GM12878 (cell line): Measurements from ENCODE around the gene SLC25A29. TPM values are rescaled to one million over a fixed set of nuclear protein-coding genes. Genes with fewer than 3 reads are reported as not detected.

Source experiments
- ATF7 ChIP-seq: fragments of 450-650 bp; IDR thresholded peaks from 2 replicates; pipeline ENCODE4 v1.6.1; 2016; ENCODE audit warnings: low read depth, mild to moderate bottlenecking
- CBFB ChIP-seq: IDR thresholded peaks from 2 replicates; pipeline ENCODE4 v1.6.1; 2016; ENCODE audit warnings: antibody characterized with exemption, low read depth
- CHD1 ChIP-seq: IDR thresholded peaks from 2 replicates; pipeline ENCODE4 v1.6.1; 2012; ENCODE audit warnings: low read depth, low read length, improper control_type of control experiment
- CUX1 ChIP-seq: IDR thresholded peaks from 2 replicates; pipeline ENCODE4 v1.6.1; 2012; ENCODE audit warnings: improper control_type of control experiment, low read depth, low read length; ENCODE audit not compliant: insufficient replicate concordance
- EED ChIP-seq: sonication (generic); IDR thresholded peaks from 2 replicates; pipeline ENCODE4 v1.6.1; 2016; ENCODE audit warnings: antibody characterized with exemption, low read depth
- FOXK2 ChIP-seq: fragments of 450-650 bp; IDR thresholded peaks from 2 replicates; pipeline ENCODE4 v1.6.1; 2017; ENCODE audit warnings: mild to moderate bottlenecking, moderate library complexity
- IRF5 ChIP-seq: fragments of 450-650 bp; IDR thresholded peaks from 2 replicates; pipeline ENCODE4 v1.6.1; 2017; ENCODE audit warnings: borderline replicate concordance
- MXI1 ChIP-seq: fragments of 150-350 bp; IDR thresholded peaks from 2 replicates; pipeline ENCODE4 v1.6.1; 2011; ENCODE audit warnings: low read depth, mild to moderate bottlenecking, inconsistent platforms, low read length, improper control_type of control experiment
- PAX8 ChIP-seq: fragments of 450-650 bp; IDR thresholded peaks from 2 replicates; pipeline ENCODE4 v1.6.1; 2017; ENCODE audit warnings: mild to moderate bottlenecking, moderate library complexity
- RAD21 ChIP-seq: IDR thresholded peaks from 2 replicates; pipeline ENCODE4 v1.6.1; 2011; ENCODE audit warnings: mild to moderate bottlenecking, low read depth, low read length, moderate library complexity; ENCODE audit not compliant: insufficient read depth
- RELB ChIP-seq: fragments of 450-650 bp; IDR thresholded peaks from 2 replicates; pipeline ENCODE4 v1.6.1; 2017; ENCODE audit warnings: low read depth, mild to moderate bottlenecking, moderate library complexity
- RUNX3 ChIP-seq: IDR thresholded peaks from 2 replicates; pipeline ENCODE4 v1.6.1; 2012; ENCODE audit warnings: low read length, inconsistent platforms
- SPI1 ChIP-seq: IDR thresholded peaks from 2 replicates; pipeline ENCODE4 v1.6.1; 2011; ENCODE audit warnings: low read depth, mild to moderate bottlenecking, low read length, moderate library complexity, borderline replicate concordance; ENCODE audit not compliant: insufficient read depth
- WRNIP1 ChIP-seq: IDR thresholded peaks from 2 replicates; pipeline ENCODE4 v1.6.1; 2011; ENCODE audit warnings: low read depth, low read length, improper control_type of control experiment, borderline replicate concordance
- YY1 ChIP-seq: IDR thresholded peaks from 2 replicates; pipeline ENCODE4 v1.6.1; 2011; ENCODE audit warnings: low read depth, mild to moderate bottlenecking, low read length
- ZBTB40 ChIP-seq: fragments of 450-650 bp; IDR thresholded peaks from 2 replicates; pipeline ENCODE4 v1.6.1; 2016; ENCODE audit warnings: mild to moderate bottlenecking, moderate library complexity, borderline replicate concordance
- ZNF384 ChIP-seq: IDR thresholded peaks from 2 replicates; pipeline ENCODE4 v1.6.1; 2012; ENCODE audit warnings: low read depth, mild to moderate bottlenecking, low read length, improper control_type of control experiment, borderline replicate concordance
- polyA plus RNA-seq, 11 experiments: library from polyadenylated mRNA; depleted of rRNA in 4 of 11; unstranded in 6 of 11; stranded (reverse) in 5 of 11; fragments of >200 nt; fragmentation: Nextera tagmentation in 4 of 11; fragmentation: Illumina TruSeq in 1 of 11; extraction: Ambion mirVana in 4 of 11; extraction: Trizol in 1 of 11; gene quantifications; 1 replicate in 1 of 11; 2 replicates in 10 of 11; pipeline versions ENCODE4 v1.2.1 to v1.2.3, GENCODE V29; 2011 to 2016; ENCODE audit warnings: inconsistent platforms in 2 of 11, missing spikeins in 2 of 11, low read depth in 1 of 11
- total RNA-seq, 4 experiments: library from RNA; depleted of rRNA in 3 of 4; stranded (reverse); fragments of >200 nt in 3 of 4; fragmentation: Illumina TruSeq in 1 of 4; extraction: Trizol in 1 of 4; gene quantifications; 2 replicates each; pipeline versions ENCODE4 v1.2.1 to v1.2.3, GENCODE V29; 2013 to 2021

SLC25A29 gene
- total and polyA plus RNA-seq, 10 of the 15 experiments (the other 5 are each of a cell fraction or from before 2014, with no cell fraction given), result 0.42 to 13.3 (median 4.0) TPM; not detected in 1

- TF ChIP-seq YY1 (no peak), PAX8 (no peak), WRNIP1 (no peak), RUNX3 (peak; percentile 95), EED (no peak), ATF7 (peak; percentile 66), RELB (no peak), ZBTB40 (no peak), CUX1 (no peak), RAD21 (no peak), IRF5 (no peak), ZNF384 (no peak), FOXK2 (no peak), CHD1 (no peak), CBFB (peak; percentile 57; the same call in 1 of the 2 replicates), MXI1 (no peak), SPI1 (peak; percentile 92)
Observed at GRCh38 chr14:100256339-100256895, 49.8 kb downstream of the SLC25A29 start (continued).
